ENCODE measurements around the gene RTEL1. TPM values are rescaled to one million over a fixed set of nuclear protein-coding genes. Genes with fewer than 3 reads are reported as not detected.
A peak's percentile ranks its signal among the peaks of the same experiment; 100 is the strongest.

Gene RTEL1
- total and polyA plus RNA-seq, 9 of the 15 experiments (the other 6 are each of a cell fraction or from before 2014, with no cell fraction given), result 0.36 to 61.0 (median 17.9) TPM

DNA sequence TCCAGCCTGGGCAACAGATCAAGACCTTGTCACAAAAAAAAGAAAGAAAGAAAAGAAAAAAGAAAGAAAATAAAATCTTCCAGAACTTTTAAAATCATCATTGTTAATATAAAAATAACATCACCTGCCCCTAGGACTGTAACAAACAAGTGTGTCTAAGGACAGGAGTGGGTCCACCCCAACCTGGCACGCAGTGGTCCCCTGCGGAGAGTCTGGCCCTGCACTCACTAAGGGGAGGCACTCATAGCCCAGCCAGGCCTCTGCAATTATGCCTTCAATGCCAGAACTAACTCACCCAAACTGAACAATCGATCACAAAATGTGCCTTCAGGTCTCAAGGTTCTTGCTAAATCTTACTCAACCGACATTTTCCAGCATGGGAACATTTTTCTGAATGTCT is 36.0 kb upstream of the RTEL1 start:
- H3K9me3 ChIP-seq (replicated peaks; ENCODE audit: control insufficient read depth, insufficient read depth, low read depth, low read length), result no peaks in the 10 kb centered on the region
- ATAC-seq, result no peak
- H3K79me2 ChIP-seq (ENCODE audit: control insufficient read depth, insufficient read depth, low read length), result peaks cover 63% of the 10 kb centered on the region
- POLR2A ChIA-PET, result interaction anchor here (1.2 to 1.7 kb wide), 2 partner anchors 11 to 19 kb away, joined by 3 to 4 read pairs; no protein-coding TSS in a partner anchor
- no peak overlapping the region for H3K27ac ChIP-seq (ENCODE audit: extremely low read depth, low read depth, low read length)
- H3K9ac ChIP-seq (ENCODE audit: insufficient read depth in 1 of 2, low read depth in 2 of 2, low read length in 2 of 2), result peak overlapping the region in 1 of 2 experiments; percentile 65; a peak in 1 of 4 replicates
- CTCF ChIA-PET (ENCODE audit: low intra/inter-chr PET ratio), result no interaction called here
- no peak overlapping the region for H2AFZ ChIP-seq (ENCODE audit: low read depth, low read length)
- TF ChIP-seq KDM5B (IDR thresholded peaks at IDR 0.05; ENCODE audit: insufficient replicate concordance, low read depth, low read length), result no peak
- TF ChIP-seq, protein P1, sequence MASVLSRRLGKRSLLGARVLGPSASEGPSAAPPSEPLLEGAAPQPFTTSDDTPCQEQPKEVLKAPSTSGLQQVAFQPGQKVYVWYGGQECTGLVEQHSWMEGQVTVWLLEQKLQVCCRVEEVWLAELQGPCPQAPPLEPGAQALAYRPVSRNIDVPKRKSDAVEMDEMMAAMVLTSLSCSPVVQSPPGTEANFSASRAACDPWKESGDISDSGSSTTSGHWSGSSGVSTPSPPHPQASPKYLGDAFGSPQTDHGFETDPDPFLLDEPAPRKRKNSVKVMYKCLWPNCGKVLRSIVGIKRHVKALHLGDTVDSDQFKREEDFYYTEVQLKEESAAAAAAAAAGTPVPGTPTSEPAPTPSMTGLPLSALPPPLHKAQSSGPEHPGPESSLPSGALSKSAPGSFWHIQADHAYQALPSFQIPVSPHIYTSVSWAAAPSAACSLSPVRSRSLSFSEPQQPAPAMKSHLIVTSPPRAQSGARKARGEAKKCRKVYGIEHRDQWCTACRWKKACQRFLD (CRISPR knock-in tag; IDR thresholded peaks at IDR 0.05), result no peak
- TF ChIP-seq ZFX (CRISPR knock-in tag; IDR thresholded peaks at IDR 0.05), result no peak
- no peak for TF ChIP-seq ATF7 (IDR thresholded peaks at IDR 0.05)
- no peak for TF ChIP-seq BMI1 (IDR thresholded peaks at IDR 0.05; ENCODE audit: low read length)
- H3K9me1 ChIP-seq (ENCODE audit: control insufficient read depth, insufficient read depth, low read length), result no peaks in the 10 kb centered on the region
- H3K27me3 ChIP-seq (ENCODE audit: control insufficient read depth in 2 of 2, insufficient read depth in 2 of 2, low read length in 2 of 2), result no peaks in the 10 kb centered on the region
- FAIRE-seq, result no peak
- peak in 1 of 4 experiments; percentile 6 for DNase-seq (ENCODE audit: extremely low read depth in 1 of 4, low spot score in 3 of 4)
- H3K4me1 ChIP-seq (replicated peaks in 1 of 2; ENCODE audit: control insufficient read depth in 2 of 2, insufficient read depth in 2 of 2, low read length in 2 of 2), result peaks cover 3 to 26% of the 10 kb centered on the region in 2 experiments; a peak in 3 of 5 replicates
- no peaks in the 10 kb centered on the region for H4K20me1 ChIP-seq (replicated peaks; ENCODE audit: control insufficient read depth, insufficient read depth, low read length)
- BruUV-seq (replicated peaks), result no TSS peak
- H3K36me3 ChIP-seq (ENCODE audit: control insufficient read depth, insufficient read depth, low read length), result peaks cover 26% of the 10 kb centered on the region; the same call in 2 of the 3 replicates
- intact Hi-C loops (cut with micrococcal nuclease) (no loop called here), in situ Hi-C loops (cut with MboI) (no loop called here)
- no peak overlapping the region for H3K4me2 ChIP-seq (ENCODE audit: insufficient read depth, low read length)
- no peak overlapping the region for H3K4me3 ChIP-seq
- 89% methylated on average over 4 of the region's 4 CpGs for WGBS (ENCODE audit: insufficient coverage, low coverage, missing lambda C conversion rate)
